Effector memory CD8-positive, alpha-beta T cell (primary cell): ENCODE results near the gene BTG2.
A peak's percentile ranks its signal among the peaks of the same experiment; 100 is the strongest.
"Not testable (repeated sequence)": the region's sequence is repeated elsewhere in the genome, so short reads cannot be mapped to it uniquely, and the experiment has no call there.

ENCODE experiments used
- ATAC-seq: fragments of 150-1000 bp; cut with Tn5 transposase; replicated peaks from 2 replicates; pipeline ENCODE4 v1.10.0; 2021; ENCODE audit warnings: mild to moderate bottlenecking, moderate library complexity
- DNase-seq, 3 experiments: peaks; one replicate each; pipeline ENCODE4 v3.0.0; 2021
- H3K27ac Mint-ChIP-seq, 2 donors: one replicate each; pipeline ENCODE4 v1.8.0; 2022; ENCODE audit warnings: mild to moderate bottlenecking in 2 of 2, mixed read lengths in 2 of 2, moderate library complexity in 2 of 2
- H3K27me3 Mint-ChIP-seq, 2 donors: one replicate each; pipeline ENCODE4 v1.8.0; 2022; ENCODE audit warnings: mixed read lengths in 2 of 2
- H3K36me3 Mint-ChIP-seq: one replicate; pipeline ENCODE4 v1.8.0; 2022; ENCODE audit warnings: mild to moderate bottlenecking, moderate library complexity, mixed read lengths; ENCODE audit not compliant: insufficient read depth
- H3K4me1 Mint-ChIP-seq, 2 donors: one replicate each; pipeline ENCODE4 v1.8.0; 2022; ENCODE audit warnings: low read depth in 2 of 2, mixed read lengths in 2 of 2
- H3K4me3 Mint-ChIP-seq, 2 donors: one replicate each; pipeline ENCODE4 v1.8.0; 2022; ENCODE audit warnings: mild to moderate bottlenecking in 2 of 2, mixed read lengths in 2 of 2, moderate library complexity in 2 of 2
- H3K9me3 Mint-ChIP-seq, 2 donors: one replicate each; pipeline ENCODE4 v1.8.0; 2022; ENCODE audit warnings: mixed read lengths in 2 of 2

The BTG2 gene

GRCh38 chr1:203306089-203306964 lies 1.0 kb downstream of the BTG2 start:
- H3K27me3 Mint-ChIP-seq: no peaks in the 10 kb centered on the region
- peak overlapping the region; percentile 99 to 100 for H3K27ac Mint-ChIP-seq
- peaks cover 55 to 64% of the 10 kb centered on the region in 2 donors for H3K4me1 Mint-ChIP-seq
- H3K4me3 Mint-ChIP-seq: peak overlapping the region; percentile 98
- DNase-seq (peak in 1 of 3 experiments; percentile 28), ATAC-seq (no peak)
- no peaks in the 10 kb centered on the region for H3K9me3 Mint-ChIP-seq
- peaks cover 75% of the 10 kb centered on the region for H3K36me3 Mint-ChIP-seq

- peak in 1 of 3 experiments; percentile 32 for DNase-seq
- no peak for ATAC-seq
- Mint-ChIP-seq H3K27me3 (no peaks in the 10 kb centered on the region), H3K27ac (peak overlapping the region; percentile 99 to 100), H3K4me3 (peak overlapping the region; percentile 98), H3K9me3 (no peaks in the 10 kb centered on the region), H3K4me1 (peaks cover 60 to 65% of the 10 kb centered on the region in 2 donors), H3K36me3 (peaks cover 83% of the 10 kb centered on the region)
Measured at GRCh38 chr1:203306965-203307541, 1.7 kb downstream of the BTG2 start.

- H3K4me3 Mint-ChIP-seq: peak overlapping the region; percentile 98
Measured at GRCh38 chr1:203307641-203308126, 2.4 kb downstream of the BTG2 start.

GRCh38 chr1:203308328-203308922 lies 3.1 kb downstream of the BTG2 start:
- Mint-ChIP-seq H3K27ac (peak overlapping the region; percentile 99 to 100), H3K27me3 (no peaks in the 10 kb centered on the region), H3K4me1 (peaks cover 57 to 64% of the 10 kb centered on the region in 2 donors), H3K4me3 (peak overlapping the region; percentile 98), H3K9me3 (no peaks in the 10 kb centered on the region), H3K36me3 (peaks cover 89% of the 10 kb centered on the region)
- ATAC-seq (no peak), DNase-seq (no peak)

More at GRCh38 chr1:203307641-203308126, 2.4 kb downstream of the BTG2 start:
- no peaks in the 10 kb centered on the region for H3K27me3 Mint-ChIP-seq
- no peaks in the 10 kb centered on the region for H3K9me3 Mint-ChIP-seq
- ATAC-seq (no peak), DNase-seq (no peak)
- peaks cover 87% of the 10 kb centered on the region for H3K36me3 Mint-ChIP-seq
- H3K27ac Mint-ChIP-seq: peak overlapping the region; percentile 99 to 100
- H3K4me1 Mint-ChIP-seq: peaks cover 60 to 65% of the 10 kb centered on the region in 2 donors

- Mint-ChIP-seq H3K4me1 (peaks cover 52 to 59% of the 10 kb centered on the region in 2 donors), H3K27me3 (no peaks in the 10 kb centered on the region), H3K9me3 (no peaks in the 10 kb centered on the region), H3K27ac (peak overlapping the region; percentile 99 to 100), H3K4me3 (peak overlapping the region; percentile 98), H3K36me3 (peaks cover 92% of the 10 kb centered on the region)
- DNase-seq (no peak), ATAC-seq (no peak)
Measured at GRCh38 chr1:203308923-203309331, 3.6 kb downstream of the BTG2 start.

GRCh38 chr1:203311368-203312301 lies 6.3 kb downstream of the BTG2 start:
- H3K4me3 Mint-ChIP-seq: no peak overlapping the region

GRCh38 chr1:203314025-203314759 lies 8.9 kb downstream of the BTG2 start:
- not testable (repeated sequence) for H3K27ac Mint-ChIP-seq, DNase-seq, H3K9me3 Mint-ChIP-seq, ATAC-seq, H3K4me3 Mint-ChIP-seq, H3K27me3 Mint-ChIP-seq
- peaks cover 39% of the 10 kb centered on the region for H3K36me3 Mint-ChIP-seq
- peaks cover 29 to 34% of the 10 kb centered on the region in 2 donors for H3K4me1 Mint-ChIP-seq

More at GRCh38 chr1:203311368-203312301, 6.3 kb downstream of the BTG2 start:
- Mint-ChIP-seq H3K4me1 (peaks cover 44 to 45% of the 10 kb centered on the region in 2 donors), H3K9me3 (no peaks in the 10 kb centered on the region), H3K36me3 (peaks cover 65% of the 10 kb centered on the region), H3K27ac (peak overlapping the region; percentile 19 to 82), H3K27me3 (no peaks in the 10 kb centered on the region)
- ATAC-seq: no peak
- no peak for DNase-seq

GRCh38 chr1:203316626-203317093 lies 11.3 kb downstream of the BTG2 start:
- Mint-ChIP-seq H3K9me3 (no peaks in the 10 kb centered on the region), H3K4me1 (peaks cover 25 to 39% of the 10 kb centered on the region in 2 donors), H3K27me3 (no peaks in the 10 kb centered on the region), H3K27ac (peak overlapping the region in 1 of 2 donors; percentile 38), H3K36me3 (peaks cover 19% of the 10 kb centered on the region), H3K4me3 (no peak overlapping the region)
- ATAC-seq (no peak), DNase-seq (no peak)

- H3K27ac Mint-ChIP-seq: no peak overlapping the region
- DNase-seq (no peak), ATAC-seq (no peak)
- H3K4me1 Mint-ChIP-seq: peaks cover 35 to 44% of the 10 kb centered on the region in 2 donors
- no peak overlapping the region for H3K4me3 Mint-ChIP-seq
- H3K9me3 Mint-ChIP-seq: no peaks in the 10 kb centered on the region
- no peaks in the 10 kb centered on the region for H3K27me3 Mint-ChIP-seq
- H3K36me3 Mint-ChIP-seq: peaks cover 14% of the 10 kb centered on the region
Measured at GRCh38 chr1:203317429-203318228, 12.3 kb downstream of the BTG2 start.

- peak overlapping the region; percentile 11 to 42 for H3K27ac Mint-ChIP-seq
- DNase-seq (no peak), ATAC-seq (no peak)
- H3K4me1 Mint-ChIP-seq: peaks cover 41 to 49% of the 10 kb centered on the region in 2 donors
- H3K4me3 Mint-ChIP-seq: no peak overlapping the region
- peaks cover 14% of the 10 kb centered on the region for H3K36me3 Mint-ChIP-seq
- no peaks in the 10 kb centered on the region for H3K9me3 Mint-ChIP-seq
- H3K27me3 Mint-ChIP-seq: no peaks in the 10 kb centered on the region
Measured at GRCh38 chr1:203318229-203318517, 12.9 kb downstream of the BTG2 start.

- peak; percentile 65 to 71 (median 66) for DNase-seq
- Mint-ChIP-seq H3K4me1 (peaks cover 63 to 71% of the 10 kb centered on the region in 2 donors), H3K36me3 (peaks cover 11% of the 10 kb centered on the region), H3K27ac (peak overlapping the region; percentile 96 to 97), H3K9me3 (no peaks in the 10 kb centered on the region), H3K4me3 (peak overlapping the region; percentile 79 to 82), H3K27me3 (no peaks in the 10 kb centered on the region)
- peak; percentile 77 for ATAC-seq
Measured at GRCh38 chr1:203320591-203321272, 15.4 kb downstream of the BTG2 start.
